Natural killer cell (primary cell): ENCODE results near the gene CDCP2. TPM values are rescaled to one million over a fixed set of nuclear protein-coding genes. Genes with fewer than 3 reads are reported as not detected.

Experiments used
- ATAC-seq, 3 donors: fragments of 150-1000 bp in 2 of 3; fragments of 200-7000 bp in 1 of 3; cut with Tn5 transposase; 1 replicate in 1 of 3; 2 replicates in 2 of 3; pipeline ENCODE4 v1.10.0; 2021; ENCODE audit warnings: mild to moderate bottlenecking in 2 of 3, moderate library complexity in 2 of 3
- DNase-seq, 2 donors: peaks; one replicate each; pipeline versions ENCODE4 v3.0.0 to v3.0.0-alpha.2; 2013 to 2021; ENCODE audit warnings: mixed read lengths in 1 of 2
- H3K27ac ChIP-seq: one replicate; pipeline ENCODE4 v1.5.1; 2013; ENCODE audit warnings: mild to moderate bottlenecking, low read length
- H3K27me3 ChIP-seq: one replicate; pipeline ENCODE4 v1.6.1; 2013; ENCODE audit warnings: low read length; ENCODE audit not compliant: control insufficient read depth, insufficient read depth
- H3K36me3 ChIP-seq: one replicate; pipeline ENCODE4 v1.6.1; 2013; ENCODE audit warnings: low read length; ENCODE audit not compliant: control insufficient read depth, insufficient read depth
- H3K4me1 ChIP-seq: one replicate; pipeline ENCODE4 v1.6.1; 2013; ENCODE audit warnings: low read length; ENCODE audit not compliant: control insufficient read depth, insufficient read depth
- H3K4me3 ChIP-seq: one replicate; pipeline ENCODE4 v1.5.1; 2013; ENCODE audit warnings: low read length
- H3K9me3 ChIP-seq: one replicate; pipeline ENCODE4 v1.6.1; 2013; ENCODE audit warnings: low read length; ENCODE audit not compliant: control insufficient read depth, insufficient read depth
- H3K27ac Mint-ChIP-seq, 2 donors: one replicate each; pipeline ENCODE4 v1.8.0; 2022; ENCODE audit warnings: mild to moderate bottlenecking in 2 of 2, mixed read lengths in 2 of 2, moderate library complexity in 1 of 2
- H3K27me3 Mint-ChIP-seq, 2 donors: one replicate each; pipeline ENCODE4 v1.8.0; 2022; ENCODE audit warnings: low read depth in 2 of 2, mixed read lengths in 2 of 2
- H3K36me3 Mint-ChIP-seq: one replicate; pipeline ENCODE4 v1.8.0; 2022; ENCODE audit warnings: mixed read lengths
- H3K4me1 Mint-ChIP-seq, 2 donors: one replicate each; pipeline ENCODE4 v1.8.0; 2022; ENCODE audit warnings: mixed read lengths in 2 of 2
- H3K4me3 Mint-ChIP-seq: one replicate; pipeline ENCODE4 v1.8.0; 2022; ENCODE audit warnings: mild to moderate bottlenecking, moderate library complexity, mixed read lengths
- H3K9me3 Mint-ChIP-seq, 2 donors: one replicate each; pipeline ENCODE4 v1.8.0; 2022; ENCODE audit warnings: mixed read lengths in 2 of 2
- CTCF ChIP-seq: fragments of 200-600 bp; IDR thresholded peaks from one replicate; pipeline ENCODE4 v1.8.0; 2022; ENCODE audit warnings: antibody characterized with exemption
- WGBS: methylation state at CpG from one replicate; pipeline ENCODE4 v1.1.7; 2013; ENCODE audit warnings: missing lambda C conversion rate; ENCODE audit not compliant: insufficient coverage; 5-methylcytosine and 5-hydroxymethylcytosine counted together
- intact Hi-C: fragments of 100-400 bp; cut with micrococcal nuclease; formaldehyde crosslinking; loops from one replicate; pipeline ENCODE4 v1.14.2; 2022
- total RNA-seq, 4 donors: library from RNA; stranded (reverse); fragments of 120-200 nt in 1 of 4; gene quantifications; one replicate each; pipeline versions ENCODE4 v1.2.3 to v1.2.4, GENCODE V29; 2013 to 2022

Gene CDCP2
- total RNA-seq, 3 donors from 2014 or later (not counting 1 experiment from before 2014, with no cell fraction given), result 0.30 TPM; not detected in 2

GRCh38 chr1:54122992-54123391 is 29.8 kb downstream of the CDCP2 start:
- Mint-ChIP-seq H3K36me3 (no peaks in the 10 kb centered on the region), H3K27ac (no peak overlapping the region), H3K4me3 (no peak overlapping the region), H3K4me1 (peaks cover 6 to 7% of the 10 kb centered on the region in 2 donors), H3K27me3 (peaks cover 0 to 4% of the 10 kb centered on the region in 2 donors), H3K9me3 (no peaks in the 10 kb centered on the region)
- no peaks in the 10 kb centered on the region for H3K36me3 ChIP-seq
- TF ChIP-seq CTCF, result no peak
- no peaks in the 10 kb centered on the region for H3K27me3 ChIP-seq
- WGBS, result 95% methylated on average over 6 of the region's 8 CpGs
- ATAC-seq, result no peak
- H3K9me3 ChIP-seq, result no peaks in the 10 kb centered on the region
- no peak overlapping the region for H3K4me3 ChIP-seq
- intact Hi-C loops, result loop anchor here (10.0 kb wide), 1 partner anchor 282 kb away; the partner anchor contains the start of gene SSBP3
- no peak overlapping the region for H3K27ac ChIP-seq
- DNase-seq, result no peak
- peaks cover 9% of the 10 kb centered on the region for H3K4me1 ChIP-seq

- 73% methylated on average over 12 of the region's 14 CpGs for WGBS
- Histone ChIP-seq H3K4me1 (peaks cover 9% of the 10 kb centered on the region), H3K27ac (no peak overlapping the region), H3K27me3 (no peaks in the 10 kb centered on the region), H3K4me3 (no peak overlapping the region), H3K9me3 (no peaks in the 10 kb centered on the region), H3K36me3 (no peaks in the 10 kb centered on the region)
- Mint-ChIP-seq H3K36me3 (no peaks in the 10 kb centered on the region), H3K4me1 (peaks cover 6 to 7% of the 10 kb centered on the region in 2 donors), H3K27me3 (peaks cover 0 to 4% of the 10 kb centered on the region in 2 donors), H3K4me3 (no peak overlapping the region), H3K9me3 (no peaks in the 10 kb centered on the region), H3K27ac (peak overlapping the region in 1 of 2 donors; percentile 31)
- intact Hi-C loops, result loop anchor here (10.0 kb wide), 1 partner anchor 283 kb away; the partner anchor contains the start of gene SSBP3
- ATAC-seq (no peak), DNase-seq (no peak)
- TF ChIP-seq CTCF, result no peak
Observed at GRCh38 chr1:54122135-54122751, 30.6 kb downstream of the CDCP2 start.

GRCh38 chr1:54121482-54122134 is 31.2 kb downstream of the CDCP2 start:
- Mint-ChIP-seq H3K36me3 (no peaks in the 10 kb centered on the region), H3K4me3 (no peak overlapping the region), H3K27me3 (peaks cover 0 to 4% of the 10 kb centered on the region in 2 donors), H3K9me3 (no peaks in the 10 kb centered on the region), H3K4me1 (peaks cover 6 to 7% of the 10 kb centered on the region in 2 donors), H3K27ac (peak overlapping the region in 1 of 2 donors; percentile 31)
- Histone ChIP-seq H3K4me3 (no peak overlapping the region), H3K27me3 (no peaks in the 10 kb centered on the region), H3K9me3 (no peaks in the 10 kb centered on the region), H3K36me3 (no peaks in the 10 kb centered on the region), H3K27ac (no peak overlapping the region), H3K4me1 (peaks cover 9% of the 10 kb centered on the region)
- DNase-seq (peak; percentile 49 to 82), ATAC-seq (peak; percentile 69 to 93 (median 91))
- intact Hi-C loops, result loop anchor here (1.0 to 10.0 kb wide), 2 partner anchors 283 to 368 kb away; partner anchors contain the start of gene SSBP3
- WGBS, result 7% methylated on average over 32 of the region's 36 CpGs
- peak; percentile 37 for TF ChIP-seq CTCF
